Measurements from ENCODE around the gene ATP2B2.

Gene ATP2B2

DNA sequence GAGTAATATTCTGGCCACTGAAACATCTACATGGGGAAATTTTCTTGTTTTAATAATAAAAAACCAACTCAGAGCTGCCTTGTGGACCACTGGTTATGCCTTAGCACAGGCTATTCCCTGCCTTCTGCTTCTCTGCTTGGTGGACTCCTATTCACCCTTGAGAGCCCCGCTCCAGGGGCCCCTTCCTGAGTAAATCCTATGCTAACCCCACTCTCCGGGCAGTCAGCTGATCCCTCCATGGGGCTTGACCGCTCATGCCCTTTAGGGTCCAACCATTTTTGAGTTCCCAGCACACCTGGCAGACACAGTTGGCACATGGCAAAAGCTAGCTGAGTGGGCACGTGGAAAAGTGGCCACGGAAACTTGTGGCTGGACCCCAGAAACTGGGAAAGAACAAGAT lies 38.2 kb downstream of the ATP2B2 start:
- Histone ChIP-seq H3K9me3 (ENCODE audit: control insufficient read depth, insufficient read depth, low read depth, low read length) (no peaks in the 10 kb centered on the region), H3K4me3 (ENCODE audit: low read depth, low read length) (no peak overlapping the region), H3K4me1 (ENCODE audit: control insufficient read depth, insufficient read depth, low read length) (no peaks in the 10 kb centered on the region), H3K27ac (ENCODE audit: extremely low read depth, low read depth, low read length) (no peak overlapping the region), H3K36me3 (ENCODE audit: control insufficient read depth in 2 of 2, insufficient read depth in 1 of 2, low read length in 2 of 2) (no peaks in the 10 kb centered on the region)
- ChIA-PET CTCF (no interaction called here), POLR2A (no interaction called here)
- TF ChIP-seq ZFP3 (tag by site-specific recombination; IDR thresholded peaks at IDR 0.05; ENCODE audit: low read depth) (peak; percentile 81; the same call in 1 of the 2 replicates), YY1 (tag by site-specific recombination; IDR thresholded peaks at IDR 0.05) (no peak)

DNA sequence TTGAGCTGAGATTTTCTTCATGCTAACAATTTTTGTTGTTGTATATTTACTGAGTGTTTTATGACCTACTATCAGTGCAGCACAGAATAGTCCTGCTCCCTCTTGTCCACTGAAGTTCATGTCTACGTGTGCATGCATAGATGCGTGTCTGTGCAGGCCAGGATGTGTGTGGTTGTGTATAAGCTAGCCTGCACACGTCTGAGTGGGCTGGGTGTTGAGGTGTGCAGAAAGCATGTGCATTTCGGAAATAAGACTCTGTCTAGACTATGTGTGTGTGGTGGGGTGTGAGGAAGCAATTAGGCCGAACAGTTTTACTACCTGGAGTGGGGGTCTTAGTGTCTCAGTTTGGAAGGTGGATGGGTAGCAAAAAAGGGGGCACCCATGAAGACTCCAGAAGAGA lies 39.2 kb downstream of the ATP2B2 start:
- CTCF ChIA-PET, result interaction anchor here (1.3 kb wide), 1 partner anchor 272 kb away, joined by 3 read pairs; no protein-coding TSS in a partner anchor

DNA sequence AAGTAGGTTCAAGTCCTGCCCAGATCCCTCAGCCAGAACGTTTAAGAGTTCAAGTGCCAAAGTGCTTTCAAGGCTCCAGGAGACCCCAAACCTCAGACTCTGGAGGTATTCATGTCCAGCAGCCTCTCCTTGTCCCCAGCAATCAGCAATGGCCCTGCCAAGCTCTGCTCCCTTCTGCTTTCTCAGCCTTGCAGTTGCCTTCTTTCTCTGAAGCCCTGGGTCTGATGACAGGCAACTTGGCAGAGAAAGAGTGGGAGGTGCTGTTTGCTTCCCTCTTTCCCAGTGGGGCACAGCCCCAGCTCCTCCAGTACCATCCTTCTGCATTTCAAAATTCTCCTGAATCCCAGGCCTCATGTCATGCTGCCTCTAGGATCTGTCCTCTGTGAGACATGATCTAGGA lies 40.2 kb downstream of the ATP2B2 start:
- H3K4me1 ChIP-seq (ENCODE audit: control insufficient read depth, insufficient read depth, low read length), result no peaks in the 10 kb centered on the region
- ChIA-PET POLR2A (no interaction called here), CTCF (no interaction called here)
- H3K9me3 ChIP-seq (ENCODE audit: control insufficient read depth, insufficient read depth, low read depth, low read length), result no peaks in the 10 kb centered on the region
- H3K36me3 ChIP-seq (ENCODE audit: control insufficient read depth in 2 of 2, insufficient read depth in 1 of 2, low read length in 2 of 2), result no peaks in the 10 kb centered on the region
- no peak for TF ChIP-seq ZNF350 (tag by site-specific recombination; IDR thresholded peaks at IDR 0.05)
- no peak for TF ChIP-seq ZSCAN30 (tag by site-specific recombination; IDR thresholded peaks at IDR 0.05)
- no peak for TF ChIP-seq ZNF558 (tag by site-specific recombination; IDR thresholded peaks at IDR 0.05)
- TF ChIP-seq, protein P1, sequence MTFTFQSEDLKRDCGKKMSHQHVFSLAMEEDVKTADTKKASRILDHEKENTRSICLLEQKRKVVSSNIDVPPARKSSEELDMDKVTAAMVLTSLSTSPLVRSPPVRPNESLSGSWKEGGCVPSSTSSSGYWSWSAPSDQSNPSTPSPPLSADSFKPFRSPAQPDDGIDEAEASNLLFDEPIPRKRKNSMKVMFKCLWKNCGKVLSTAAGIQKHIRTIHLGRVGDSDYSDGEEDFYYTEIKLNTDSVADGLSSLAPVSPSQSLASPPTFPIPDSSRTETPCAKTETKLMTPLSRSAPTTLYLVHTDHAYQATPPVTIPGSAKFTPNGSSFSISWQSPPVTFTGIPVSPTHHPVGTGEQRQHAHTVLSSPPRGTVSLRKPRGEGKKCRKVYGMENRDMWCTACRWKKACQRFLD (tag by site-specific recombination; IDR thresholded peaks at IDR 0.05), result no peak
- TF ChIP-seq, protein P2, sequence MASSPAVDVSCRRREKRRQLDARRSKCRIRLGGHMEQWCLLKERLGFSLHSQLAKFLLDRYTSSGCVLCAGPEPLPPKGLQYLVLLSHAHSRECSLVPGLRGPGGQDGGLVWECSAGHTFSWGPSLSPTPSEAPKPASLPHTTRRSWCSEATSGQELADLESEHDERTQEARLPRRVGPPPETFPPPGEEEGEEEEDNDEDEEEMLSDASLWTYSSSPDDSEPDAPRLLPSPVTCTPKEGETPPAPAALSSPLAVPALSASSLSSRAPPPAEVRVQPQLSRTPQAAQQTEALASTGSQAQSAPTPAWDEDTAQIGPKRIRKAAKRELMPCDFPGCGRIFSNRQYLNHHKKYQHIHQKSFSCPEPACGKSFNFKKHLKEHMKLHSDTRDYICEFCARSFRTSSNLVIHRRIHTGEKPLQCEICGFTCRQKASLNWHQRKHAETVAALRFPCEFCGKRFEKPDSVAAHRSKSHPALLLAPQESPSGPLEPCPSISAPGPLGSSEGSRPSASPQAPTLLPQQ (tag by site-specific recombination; IDR thresholded peaks at IDR 0.05), result no peak
- no peak for TF ChIP-seq ZNF23 (tag by site-specific recombination; IDR thresholded peaks at IDR 0.05; ENCODE audit: borderline replicate concordance)
- TF ChIP-seq, protein P3, sequence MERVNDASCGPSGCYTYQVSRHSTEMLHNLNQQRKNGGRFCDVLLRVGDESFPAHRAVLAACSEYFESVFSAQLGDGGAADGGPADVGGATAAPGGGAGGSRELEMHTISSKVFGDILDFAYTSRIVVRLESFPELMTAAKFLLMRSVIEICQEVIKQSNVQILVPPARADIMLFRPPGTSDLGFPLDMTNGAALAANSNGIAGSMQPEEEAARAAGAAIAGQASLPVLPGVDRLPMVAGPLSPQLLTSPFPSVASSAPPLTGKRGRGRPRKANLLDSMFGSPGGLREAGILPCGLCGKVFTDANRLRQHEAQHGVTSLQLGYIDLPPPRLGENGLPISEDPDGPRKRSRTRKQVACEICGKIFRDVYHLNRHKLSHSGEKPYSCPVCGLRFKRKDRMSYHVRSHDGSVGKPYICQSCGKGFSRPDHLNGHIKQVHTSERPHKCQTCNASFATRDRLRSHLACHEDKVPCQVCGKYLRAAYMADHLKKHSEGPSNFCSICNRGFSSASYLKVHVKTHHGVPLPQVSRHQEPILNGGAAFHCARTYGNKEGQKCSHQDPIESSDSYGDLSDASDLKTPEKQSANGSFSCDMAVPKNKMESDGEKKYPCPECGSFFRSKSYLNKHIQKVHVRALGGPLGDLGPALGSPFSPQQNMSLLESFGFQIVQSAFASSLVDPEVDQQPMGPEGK (tag by site-specific recombination; IDR thresholded peaks at IDR 0.05), result no peak
- no peak for TF ChIP-seq BCL11A (tag by site-specific recombination; IDR thresholded peaks at IDR 0.05; ENCODE audit: low read depth)
- TF ChIP-seq, protein P4, sequence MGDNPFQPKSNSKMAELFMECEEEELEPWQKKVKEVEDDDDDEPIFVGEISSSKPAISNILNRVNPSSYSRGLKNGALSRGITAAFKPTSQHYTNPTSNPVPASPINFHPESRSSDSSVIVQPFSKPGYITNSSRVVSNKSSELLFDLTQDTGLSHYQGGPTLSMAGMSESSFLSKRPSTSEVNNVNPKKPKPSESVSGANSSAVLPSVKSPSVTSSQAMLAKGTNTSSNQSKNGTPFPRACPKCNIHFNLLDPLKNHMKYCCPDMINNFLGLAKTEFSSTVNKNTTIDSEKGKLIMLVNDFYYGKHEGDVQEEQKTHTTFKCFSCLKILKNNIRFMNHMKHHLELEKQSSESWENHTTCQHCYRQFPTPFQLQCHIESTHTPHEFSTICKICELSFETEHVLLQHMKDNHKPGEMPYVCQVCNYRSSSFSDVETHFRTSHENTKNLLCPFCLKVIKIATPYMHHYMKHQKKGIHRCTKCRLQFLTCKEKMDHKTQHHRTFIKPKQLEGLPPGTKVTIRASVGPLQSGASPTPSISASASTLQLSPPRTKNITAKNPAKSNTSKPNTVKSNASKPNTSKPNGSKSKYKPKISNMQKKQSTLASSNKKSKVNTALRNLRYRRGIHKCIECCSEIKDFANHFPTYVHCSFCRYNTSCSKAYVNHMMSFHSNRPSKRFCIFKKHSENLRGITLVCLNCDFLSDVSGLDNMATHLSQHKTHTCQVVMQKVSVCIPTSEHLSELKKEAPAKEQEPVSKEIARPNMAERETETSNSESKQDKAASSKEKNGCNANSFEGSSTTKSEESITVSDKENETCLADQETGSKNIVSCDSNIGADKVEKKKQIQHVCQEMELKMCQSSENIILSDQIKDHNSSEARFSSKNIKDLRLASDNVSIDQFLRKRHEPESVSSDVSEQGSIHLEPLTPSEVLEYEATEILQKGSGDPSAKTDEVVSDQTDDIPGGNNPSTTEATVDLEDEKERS (tag by site-specific recombination; IDR thresholded peaks at IDR 0.05), result no peak
- TF ChIP-seq ZNF660 (tag by site-specific recombination; IDR thresholded peaks at IDR 0.05), result no peak
- TF ChIP-seq, protein P5, sequence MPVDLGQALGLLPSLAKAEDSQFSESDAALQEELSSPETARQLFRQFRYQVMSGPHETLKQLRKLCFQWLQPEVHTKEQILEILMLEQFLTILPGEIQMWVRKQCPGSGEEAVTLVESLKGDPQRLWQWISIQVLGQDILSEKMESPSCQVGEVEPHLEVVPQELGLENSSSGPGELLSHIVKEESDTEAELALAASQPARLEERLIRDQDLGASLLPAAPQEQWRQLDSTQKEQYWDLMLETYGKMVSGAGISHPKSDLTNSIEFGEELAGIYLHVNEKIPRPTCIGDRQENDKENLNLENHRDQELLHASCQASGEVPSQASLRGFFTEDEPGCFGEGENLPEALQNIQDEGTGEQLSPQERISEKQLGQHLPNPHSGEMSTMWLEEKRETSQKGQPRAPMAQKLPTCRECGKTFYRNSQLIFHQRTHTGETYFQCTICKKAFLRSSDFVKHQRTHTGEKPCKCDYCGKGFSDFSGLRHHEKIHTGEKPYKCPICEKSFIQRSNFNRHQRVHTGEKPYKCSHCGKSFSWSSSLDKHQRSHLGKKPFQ (tag by site-specific recombination; IDR thresholded peaks at IDR 0.05), result no peak
- no peak for TF ChIP-seq ZNF426 (tag by site-specific recombination; IDR thresholded peaks at IDR 0.05)
- no peak overlapping the region for H3K27ac ChIP-seq (ENCODE audit: extremely low read depth, low read depth, low read length)
- H3K4me3 ChIP-seq (ENCODE audit: low read depth, low read length), result no peak overlapping the region

More for the DNA sequence above, 39.2 kb downstream of the ATP2B2 start:
- Histone ChIP-seq H3K27ac (ENCODE audit: extremely low read depth, low read depth, low read length) (no peak overlapping the region), H3K4me1 (ENCODE audit: control insufficient read depth, insufficient read depth, low read length) (no peaks in the 10 kb centered on the region), H3K36me3 (ENCODE audit: control insufficient read depth in 2 of 2, insufficient read depth in 1 of 2, low read length in 2 of 2) (no peaks in the 10 kb centered on the region), H3K9me3 (ENCODE audit: control insufficient read depth, insufficient read depth, low read depth, low read length) (no peaks in the 10 kb centered on the region), H3K4me3 (ENCODE audit: low read depth, low read length) (no peak overlapping the region)
- 0 out of 2 replicates have a peak, but pooled peaks have one; percentile 21 for TF ChIP-seq ZNF707 (tag by site-specific recombination; IDR thresholded peaks at IDR 0.05)
- TF ChIP-seq ZNF561 (tag by site-specific recombination; IDR thresholded peaks at IDR 0.05; ENCODE audit: borderline replicate concordance), result no peak
- POLR2A ChIA-PET, result no interaction called here
